Measurements from ENCODE around the gene KIF5C. TPM values are rescaled to one million over a fixed set of nuclear protein-coding genes. Genes with fewer than 3 reads are reported as not detected.

The KIF5C gene
- total and polyA plus RNA-seq, 9 donors, result 0.73 to 18.7 (median 3.3) TPM

- 90 to 95% (median 93%) methylated on average over 7 of the region's 7 CpGs for WGBS, 3 donors
- no peak for TF ChIP-seq POLR2A (IDR thresholded peaks at IDR 0.05)
- TF ChIP-seq EP300 (IDR thresholded peaks at IDR 0.05), result no peak
- TF ChIP-seq, protein P1, sequence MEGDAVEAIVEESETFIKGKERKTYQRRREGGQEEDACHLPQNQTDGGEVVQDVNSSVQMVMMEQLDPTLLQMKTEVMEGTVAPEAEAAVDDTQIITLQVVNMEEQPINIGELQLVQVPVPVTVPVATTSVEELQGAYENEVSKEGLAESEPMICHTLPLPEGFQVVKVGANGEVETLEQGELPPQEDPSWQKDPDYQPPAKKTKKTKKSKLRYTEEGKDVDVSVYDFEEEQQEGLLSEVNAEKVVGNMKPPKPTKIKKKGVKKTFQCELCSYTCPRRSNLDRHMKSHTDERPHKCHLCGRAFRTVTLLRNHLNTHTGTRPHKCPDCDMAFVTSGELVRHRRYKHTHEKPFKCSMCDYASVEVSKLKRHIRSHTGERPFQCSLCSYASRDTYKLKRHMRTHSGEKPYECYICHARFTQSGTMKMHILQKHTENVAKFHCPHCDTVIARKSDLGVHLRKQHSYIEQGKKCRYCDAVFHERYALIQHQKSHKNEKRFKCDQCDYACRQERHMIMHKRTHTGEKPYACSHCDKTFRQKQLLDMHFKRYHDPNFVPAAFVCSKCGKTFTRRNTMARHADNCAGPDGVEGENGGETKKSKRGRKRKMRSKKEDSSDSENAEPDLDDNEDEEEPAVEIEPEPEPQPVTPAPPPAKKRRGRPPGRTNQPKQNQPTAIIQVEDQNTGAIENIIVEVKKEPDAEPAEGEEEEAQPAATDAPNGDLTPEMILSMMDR (IDR thresholded peaks at IDR 0.05), result no peak
- Histone ChIP-seq H3K27me3 (no peaks in the 10 kb centered on the region), H3K9me3 (no peaks in the 10 kb centered on the region), H3K4me1 (ENCODE audit: insufficient read depth) (no peaks in the 10 kb centered on the region), H3K4me3 (no peak overlapping the region), H3K27ac (no peak overlapping the region), H3K36me3 (no peaks in the 10 kb centered on the region)
- intact Hi-C loops (cut with DNase I), result no loop called here
- no peak for DNase-seq
Observed at GRCh38 chr2:148832637-148833036, 42.4 kb upstream of the KIF5C start.

DNA sequence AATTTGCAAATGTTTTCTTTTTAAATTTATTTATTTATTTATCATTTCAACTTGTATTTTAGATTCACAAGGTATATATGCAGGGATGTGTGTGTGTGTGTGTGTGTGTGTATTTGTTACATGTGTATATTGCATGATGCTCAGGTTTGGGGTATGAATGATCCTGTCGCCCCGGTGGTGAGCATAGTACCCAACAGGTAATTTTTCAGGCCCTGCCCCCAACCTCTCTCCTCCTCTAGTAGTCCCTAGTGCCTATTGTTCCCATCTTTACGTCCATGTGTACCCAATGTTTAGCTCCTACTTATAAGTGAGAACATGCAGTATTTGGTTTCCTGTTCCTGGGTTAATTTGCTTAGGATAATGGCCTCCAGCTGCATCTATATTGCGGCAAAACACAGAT lies 33.0 kb upstream of the KIF5C start:
- Histone ChIP-seq H3K4me1 (ENCODE audit: insufficient read depth) (no peaks in the 10 kb centered on the region), H3K27ac (no peak overlapping the region), H3K4me3 (no peak overlapping the region), H3K27me3 (no peaks in the 10 kb centered on the region), H3K9me3 (no peaks in the 10 kb centered on the region), H3K36me3 (no peaks in the 10 kb centered on the region)
- no peak for DNase-seq
- 60 to 71% (median 69%) methylated on average over 4 of the region's 4 CpGs for WGBS, 3 donors
- intact Hi-C loops (cut with DNase I), result no loop called here
- TF ChIP-seq, protein P1 (IDR thresholded peaks at IDR 0.05), result no peak
- TF ChIP-seq EP300 (IDR thresholded peaks at IDR 0.05), result no peak
- no peak for TF ChIP-seq POLR2A (IDR thresholded peaks at IDR 0.05)

DNA sequence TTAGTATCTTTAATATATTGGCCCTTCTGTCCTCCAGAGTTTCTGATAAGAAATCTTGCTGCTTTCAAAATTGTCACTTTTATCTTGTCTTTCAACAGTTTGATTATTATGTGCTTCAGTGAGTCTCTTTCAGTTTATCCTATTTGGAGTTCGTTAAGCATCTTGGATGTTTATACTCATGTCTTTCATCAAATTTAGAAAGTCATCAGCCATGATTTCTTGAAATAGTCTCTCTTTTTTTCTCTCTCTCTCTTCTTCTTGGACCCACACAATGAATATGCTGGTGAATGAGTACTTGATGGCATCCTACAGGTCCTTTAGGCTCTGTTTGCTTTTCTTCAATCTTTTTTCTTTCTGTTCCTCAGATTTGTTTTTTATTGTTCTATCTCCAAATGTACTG lies 26.9 kb upstream of the KIF5C start:
- Histone ChIP-seq H3K27me3 (no peaks in the 10 kb centered on the region), H3K4me1 (ENCODE audit: insufficient read depth) (no peaks in the 10 kb centered on the region), H3K36me3 (no peaks in the 10 kb centered on the region), H3K9me3 (no peaks in the 10 kb centered on the region), H3K27ac (no peak overlapping the region), H3K4me3 (no peak overlapping the region)
- TF ChIP-seq, protein P1 (IDR thresholded peaks at IDR 0.05), result no peak
- TF ChIP-seq POLR2A (IDR thresholded peaks at IDR 0.05) (no peak), EP300 (IDR thresholded peaks at IDR 0.05) (no peak)
- intact Hi-C loops (cut with DNase I), result no loop called here
- no peak for DNase-seq
- WGBS, 3 donors, result 78 to 95% (median 84%) methylated on average over 1 of the region's 1 CpG

- H3K27me3 ChIP-seq, result no peaks in the 10 kb centered on the region
- intact Hi-C loops (cut with DNase I), result no loop called here
- no peaks in the 10 kb centered on the region for H3K4me1 ChIP-seq (ENCODE audit: insufficient read depth)
- H3K9me3 ChIP-seq, result no peaks in the 10 kb centered on the region
- H3K27ac ChIP-seq, result no peak overlapping the region
- no peak for DNase-seq
- no peak overlapping the region for H3K4me3 ChIP-seq
- TF ChIP-seq POLR2A (IDR thresholded peaks at IDR 0.05) (no peak), EP300 (IDR thresholded peaks at IDR 0.05) (no peak)
- TF ChIP-seq, protein P1 (IDR thresholded peaks at IDR 0.05), result no peak
- H3K36me3 ChIP-seq, result no peaks in the 10 kb centered on the region
- 82 to 86% (median 84%) methylated on average over 2 of the region's 2 CpGs for WGBS, 3 donors
Observed at GRCh38 chr2:148853458-148853857, 21.6 kb upstream of the KIF5C start.

DNA sequence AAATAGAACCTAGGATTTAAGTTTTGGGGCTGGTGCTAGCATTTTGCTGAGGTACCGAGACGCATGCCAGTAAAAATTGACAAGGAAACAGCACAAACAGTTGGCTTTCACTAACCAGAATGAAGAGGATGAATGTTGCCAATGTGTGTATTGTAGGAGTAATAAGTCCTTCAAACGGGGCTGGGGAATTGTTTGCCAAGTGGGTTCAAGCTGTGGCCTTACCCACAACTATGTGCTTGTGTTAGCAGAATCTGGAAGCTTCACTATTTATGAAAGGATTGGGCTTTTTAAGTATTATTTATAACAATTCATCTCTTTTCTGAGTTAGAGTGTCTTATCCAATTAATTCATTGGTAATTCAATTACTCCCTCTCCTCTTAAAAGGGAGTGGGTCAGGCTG lies 15.0 kb upstream of the KIF5C start:
- Histone ChIP-seq H3K9me3 (no peaks in the 10 kb centered on the region), H3K4me3 (no peak overlapping the region), H3K4me1 (ENCODE audit: insufficient read depth) (no peaks in the 10 kb centered on the region), H3K36me3 (no peaks in the 10 kb centered on the region), H3K27me3 (no peaks in the 10 kb centered on the region), H3K27ac (no peak overlapping the region)
- DNase-seq, result no peak
- TF ChIP-seq, protein P1 (IDR thresholded peaks at IDR 0.05), result no peak
- TF ChIP-seq POLR2A (IDR thresholded peaks at IDR 0.05), result no peak
- no peak for TF ChIP-seq EP300 (IDR thresholded peaks at IDR 0.05)
- intact Hi-C loops (cut with DNase I), result no loop called here
- WGBS, 3 donors, result 24 to 51% (median 37%) methylated on average over 3 of the region's 3 CpGs
